ENCODE results near the gene C2orf72. TPM values are rescaled to one million over a fixed set of nuclear protein-coding genes. Genes with fewer than 3 reads are reported as not detected.

Gene C2orf72
- total and polyA plus RNA-seq, 2 of the 4 experiments (the other 2 are of a cell fraction) = 0.09 to 0.18 TPM

DNA sequence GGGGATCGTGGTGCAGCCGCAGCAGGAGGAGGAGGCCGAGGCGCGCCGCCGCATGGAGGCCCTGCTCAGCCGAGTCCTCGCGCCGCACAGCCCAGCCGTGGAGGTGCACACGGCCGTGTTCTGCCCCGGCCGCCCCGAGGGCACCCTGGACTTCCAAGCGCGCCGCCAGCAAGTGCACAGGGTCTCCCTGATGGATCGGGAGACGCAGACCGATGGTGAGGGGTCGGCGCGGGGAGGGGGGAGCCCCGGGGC is 46.5 kb upstream of the C2orf72 start:
- 27% methylated on average over 10 of the region's 27 CpGs; no CpG with 5 or more reads in 1 of the 2 experiments for WGBS, 2 experiments (ENCODE audit: extremely low coverage in 2 of 2, insufficient read length in 1 of 2)
- TF ChIP-seq BHLHE40 (IDR thresholded peaks at IDR 0.05; ENCODE audit: low read depth, low read length) (no peak), FOS (IDR thresholded peaks at IDR 0.05; ENCODE audit: low read depth, low read length) (no peak), CEBPB (IDR thresholded peaks at IDR 0.05; ENCODE audit: low read depth, low read length) (no peak)
- TF ChIP-seq, protein P1, sequence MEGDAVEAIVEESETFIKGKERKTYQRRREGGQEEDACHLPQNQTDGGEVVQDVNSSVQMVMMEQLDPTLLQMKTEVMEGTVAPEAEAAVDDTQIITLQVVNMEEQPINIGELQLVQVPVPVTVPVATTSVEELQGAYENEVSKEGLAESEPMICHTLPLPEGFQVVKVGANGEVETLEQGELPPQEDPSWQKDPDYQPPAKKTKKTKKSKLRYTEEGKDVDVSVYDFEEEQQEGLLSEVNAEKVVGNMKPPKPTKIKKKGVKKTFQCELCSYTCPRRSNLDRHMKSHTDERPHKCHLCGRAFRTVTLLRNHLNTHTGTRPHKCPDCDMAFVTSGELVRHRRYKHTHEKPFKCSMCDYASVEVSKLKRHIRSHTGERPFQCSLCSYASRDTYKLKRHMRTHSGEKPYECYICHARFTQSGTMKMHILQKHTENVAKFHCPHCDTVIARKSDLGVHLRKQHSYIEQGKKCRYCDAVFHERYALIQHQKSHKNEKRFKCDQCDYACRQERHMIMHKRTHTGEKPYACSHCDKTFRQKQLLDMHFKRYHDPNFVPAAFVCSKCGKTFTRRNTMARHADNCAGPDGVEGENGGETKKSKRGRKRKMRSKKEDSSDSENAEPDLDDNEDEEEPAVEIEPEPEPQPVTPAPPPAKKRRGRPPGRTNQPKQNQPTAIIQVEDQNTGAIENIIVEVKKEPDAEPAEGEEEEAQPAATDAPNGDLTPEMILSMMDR (conservative IDR thresholded peaks at IDR 0.05; ENCODE audit: low read depth, low read length) = no peak

More for the DNA sequence above, 46.5 kb upstream of the C2orf72 start:
- no peak for ATAC-seq (ENCODE audit: low read depth)
- ChIA-PET CTCF (interaction anchor here (1.3 kb wide), 1 partner anchor 143 kb away, joined by 3 read pairs; no protein-coding TSS in a partner anchor), POLR2A (ENCODE audit: unreplicated experiment) (no interaction called here)
- no peaks in the 10 kb centered on the region for H3K79me1 ChIP-seq (ENCODE audit: low read depth in 1 of 2, low read length in 2 of 2)
- no peak overlapping the region for H2BK5ac ChIP-seq (ENCODE audit: low read depth, low read length, poor library complexity, severe bottlenecking)
- no peak overlapping the region for H3K4me2 ChIP-seq (ENCODE audit: low read depth, low read length)
- no peak overlapping the region for H2AK5ac ChIP-seq (ENCODE audit: low read depth, low read length)
- no peak overlapping the region for H4K91ac ChIP-seq (ENCODE audit: insufficient read depth, low read depth, low read length)
- H3K36me3 ChIP-seq (ENCODE audit: control insufficient read depth, insufficient read depth, low read length) = no peaks in the 10 kb centered on the region
- H3K9me3 ChIP-seq (ENCODE audit: control insufficient read depth, insufficient read depth, low read length) = no peaks in the 10 kb centered on the region
- H4K5ac ChIP-seq (ENCODE audit: low read depth, low read length) = no peak overlapping the region
- no peak overlapping the region for H2AK9ac ChIP-seq (replicated peaks; ENCODE audit: low read depth, low read length, poor library complexity)
- H3K18ac ChIP-seq (ENCODE audit: low read depth, low read length) = no peak overlapping the region
- no peak overlapping the region for H2BK120ac ChIP-seq (ENCODE audit: low read depth, low read length)
- no peak overlapping the region for H3K4me3 ChIP-seq (ENCODE audit: insufficient read depth, low read depth, low read length)
- dilution Hi-C loops (cut with HindIII; ENCODE audit: low sequenced_read_pairs, unreplicated experiment) (no loop called here), in situ Hi-C loops (cut with MboI; ENCODE audit: low sequenced_read_pairs) (no loop called here), intact Hi-C loops (cut with micrococcal nuclease) (no loop called here)
- H2BK15ac ChIP-seq (ENCODE audit: low read depth, low read length) = no peak overlapping the region
- no peak overlapping the region for H4K8ac ChIP-seq (ENCODE audit: low read depth in 2 of 2, low read length in 2 of 2)
- DNase-seq = no peak
- no peak overlapping the region for H2BK20ac ChIP-seq (ENCODE audit: low read depth, low read length)
- no TSS peak for BruUV-seq (replicated peaks)
- no peak overlapping the region for H3K4ac ChIP-seq (ENCODE audit: low read depth, low read length)
- no peaks in the 10 kb centered on the region for H4K20me1 ChIP-seq (ENCODE audit: insufficient read depth, low read length)
- peaks cover 39% of the 10 kb centered on the region for H3K27me3 ChIP-seq (ENCODE audit: control insufficient read depth, insufficient read depth, low read length)
- H3K9me1 ChIP-seq (ENCODE audit: insufficient read depth, low read length) = no peaks in the 10 kb centered on the region
- no peak overlapping the region for H3K56ac ChIP-seq (ENCODE audit: extremely low read depth, insufficient read depth, low read length)
- H3K14ac ChIP-seq (replicated peaks; ENCODE audit: low read depth, low read length) = no peak overlapping the region
- no peak overlapping the region for H3K9ac ChIP-seq (ENCODE audit: low read depth, low read length)
- H3K23ac ChIP-seq (ENCODE audit: low read depth, low read length) = no peak overlapping the region
- no peak overlapping the region for H2AFZ ChIP-seq (replicated peaks; ENCODE audit: low read length, poor library complexity)
- H3K4me1 ChIP-seq (ENCODE audit: control insufficient read depth, insufficient read depth, low read length) = no peaks in the 10 kb centered on the region
- H3K27ac ChIP-seq (ENCODE audit: insufficient read depth, low read length) = no peak overlapping the region

All from IMR-90 (cell line).